ENCODE measurements around the gene PITX3. TPM values are rescaled to one million over a fixed set of nuclear protein-coding genes. Genes with fewer than 3 reads are reported as not detected.
"Not testable (repeated sequence)": the region's sequence is repeated elsewhere in the genome, so short reads cannot be mapped to it uniquely, and the experiment has no call there.

The PITX3 gene
- total and polyA plus RNA-seq, 8 donors = not detected

GRCh38 chr10:102226542-102226870 is 14.8 kb downstream of the PITX3 start:
- H3K9me3 ChIP-seq = no peaks in the 10 kb centered on the region
- DNase-seq = no peak
- whole genome bisulfite sequencing, 5 donors = 63 to 71% (median 65%) methylated on average over 7 to 8 of the region's 8 CpGs
- intact Hi-C loops (cut with DNase I; ENCODE audit: low total_unique reads) = no loop called here
- TF ChIP-seq POLR2A (IDR thresholded peaks at IDR 0.05) = no peak
- TF ChIP-seq, protein P1, sequence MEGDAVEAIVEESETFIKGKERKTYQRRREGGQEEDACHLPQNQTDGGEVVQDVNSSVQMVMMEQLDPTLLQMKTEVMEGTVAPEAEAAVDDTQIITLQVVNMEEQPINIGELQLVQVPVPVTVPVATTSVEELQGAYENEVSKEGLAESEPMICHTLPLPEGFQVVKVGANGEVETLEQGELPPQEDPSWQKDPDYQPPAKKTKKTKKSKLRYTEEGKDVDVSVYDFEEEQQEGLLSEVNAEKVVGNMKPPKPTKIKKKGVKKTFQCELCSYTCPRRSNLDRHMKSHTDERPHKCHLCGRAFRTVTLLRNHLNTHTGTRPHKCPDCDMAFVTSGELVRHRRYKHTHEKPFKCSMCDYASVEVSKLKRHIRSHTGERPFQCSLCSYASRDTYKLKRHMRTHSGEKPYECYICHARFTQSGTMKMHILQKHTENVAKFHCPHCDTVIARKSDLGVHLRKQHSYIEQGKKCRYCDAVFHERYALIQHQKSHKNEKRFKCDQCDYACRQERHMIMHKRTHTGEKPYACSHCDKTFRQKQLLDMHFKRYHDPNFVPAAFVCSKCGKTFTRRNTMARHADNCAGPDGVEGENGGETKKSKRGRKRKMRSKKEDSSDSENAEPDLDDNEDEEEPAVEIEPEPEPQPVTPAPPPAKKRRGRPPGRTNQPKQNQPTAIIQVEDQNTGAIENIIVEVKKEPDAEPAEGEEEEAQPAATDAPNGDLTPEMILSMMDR (IDR thresholded peaks at IDR 0.05) = no peak
- no peak for TF ChIP-seq EP300 (IDR thresholded peaks at IDR 0.05)
- no peak for TF ChIP-seq POLR2AphosphoS5 (IDR thresholded peaks at IDR 0.05)
- H3K27ac ChIP-seq = peak overlapping the region in 2 of 5 donors; percentile 60 to 76
- H3K4me3 ChIP-seq = peak overlapping the region; percentile 25 to 36 (median 34)
- H3K4me1 ChIP-seq = peaks cover 23 to 42% (median 32%) of the 10 kb centered on the region in 4 donors
- H3K27me3 ChIP-seq = peaks cover 0 to 47% (median 27%) of the 10 kb centered on the region in 3 donors
- H3K36me3 ChIP-seq = no peaks in the 10 kb centered on the region

- TF ChIP-seq POLR2AphosphoS5 (IDR thresholded peaks at IDR 0.05) = peak in 2 of 3 donors; percentile 7 to 62
- no peak for TF ChIP-seq EP300 (IDR thresholded peaks at IDR 0.05)
- Histone ChIP-seq H3K27ac (peak within 1 kb of the TSS in 4 of 5 donors; percentile 60 to 76 (median 70)), H3K36me3 (no peaks in the 10 kb centered on the region), H3K27me3 (peaks cover 0 to 41% (median 21%) of the 10 kb centered on the region in 3 donors), H3K9me3 (no peaks in the 10 kb centered on the region), H3K4me3 (peak within 1 kb of the TSS; percentile 25 to 36 (median 34)), H3K4me1 (peaks cover 17 to 36% (median 26%) of the 10 kb centered on the region in 4 donors)
- intact Hi-C loops (cut with DNase I; ENCODE audit: low total_unique reads) = no loop called here
- WGBS, 5 donors = 6% methylated on average over 29 to 47 of the region's 47 CpGs
- DNase-seq = peak; percentile 94 to 97
Observed at GRCh38 chr10:102225646-102226541, 15.4 kb downstream of the PITX3 start, which contains the start of gene ELOVL3. Gene ELOVL3, plus strand, starts transcription at chr10:102226299. Its CDS starts 250 bp downstream, at chr10:102226549.

DNA sequence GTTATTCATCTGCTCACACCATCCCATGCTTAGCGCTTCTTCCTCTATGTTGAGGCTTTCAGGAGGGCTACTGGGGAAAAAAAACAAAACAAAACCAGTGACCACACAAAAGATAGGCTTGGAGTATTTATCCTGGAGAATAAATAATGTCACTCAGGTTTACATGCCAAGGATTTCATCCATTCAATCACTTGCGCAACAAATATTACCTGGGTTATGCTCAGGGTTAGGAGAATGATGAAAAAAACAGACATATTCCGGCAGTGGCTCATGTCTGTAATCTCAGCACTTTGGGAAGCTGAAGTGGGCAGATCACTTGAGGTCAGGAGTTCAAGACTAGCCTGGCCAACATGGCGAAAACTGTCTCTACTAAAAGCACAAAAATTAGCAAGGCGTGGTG is 18.5 kb downstream of the PITX3 start:
- Histone ChIP-seq H3K36me3 (no peaks in the 10 kb centered on the region), H3K4me1 (peaks cover 6 to 22% (median 13%) of the 10 kb centered on the region in 4 donors), H3K27ac (no peak overlapping the region), H3K27me3 (peaks cover 0 to 11% (median 7%) of the 10 kb centered on the region in 3 donors), H3K9me3 (no peaks in the 10 kb centered on the region), H3K4me3 (no peak overlapping the region)
- 78 to 87% (median 82%) methylated on average over 5 of the region's 5 CpGs for WGBS, 5 donors
- DNase-seq = no peak
- intact Hi-C loops (cut with DNase I; ENCODE audit: low total_unique reads) = no loop called here
- no peak for TF ChIP-seq EP300 (IDR thresholded peaks at IDR 0.05)
- TF ChIP-seq, protein P1 (IDR thresholded peaks at IDR 0.05) = no peak

DNA sequence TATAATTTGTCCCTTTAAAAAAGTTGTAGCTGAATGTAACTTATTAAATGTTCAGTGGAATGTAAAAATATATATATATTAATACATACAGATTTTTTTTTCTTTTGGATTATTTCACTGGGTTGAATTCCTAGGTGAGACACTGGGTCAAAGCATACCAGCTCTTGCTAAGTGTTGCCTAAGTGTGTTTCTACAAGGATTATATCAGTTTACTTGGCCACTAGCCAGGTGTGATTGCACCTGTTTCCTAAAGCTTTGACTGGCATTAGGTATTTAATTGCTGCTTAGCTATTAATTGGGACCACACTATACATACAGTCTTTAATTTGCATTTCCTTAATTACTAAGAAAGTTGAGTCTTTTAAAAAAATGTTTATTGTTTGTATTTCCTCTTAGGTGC is 20.7 kb downstream of the PITX3 start:
- intact Hi-C loops (cut with DNase I; ENCODE audit: low total_unique reads) = no loop called here
- Histone ChIP-seq H3K27ac (no peak overlapping the region), H3K4me3 (no peak overlapping the region), H3K36me3 (no peaks in the 10 kb centered on the region), H3K27me3 (no peaks in the 10 kb centered on the region), H3K4me1 (peaks cover 0 to 3% (median 2%) of the 10 kb centered on the region in 4 donors), H3K9me3 (no peaks in the 10 kb centered on the region)
- DNase-seq = peak in 1 of 2 donors; percentile 34
- TF ChIP-seq EP300 (IDR thresholded peaks at IDR 0.05) (no peak), POLR2A (IDR thresholded peaks at IDR 0.05) (no peak), POLR2AphosphoS5 (IDR thresholded peaks at IDR 0.05) (no peak)
- TF ChIP-seq, protein P1 (IDR thresholded peaks at IDR 0.05) = no peak

DNA sequence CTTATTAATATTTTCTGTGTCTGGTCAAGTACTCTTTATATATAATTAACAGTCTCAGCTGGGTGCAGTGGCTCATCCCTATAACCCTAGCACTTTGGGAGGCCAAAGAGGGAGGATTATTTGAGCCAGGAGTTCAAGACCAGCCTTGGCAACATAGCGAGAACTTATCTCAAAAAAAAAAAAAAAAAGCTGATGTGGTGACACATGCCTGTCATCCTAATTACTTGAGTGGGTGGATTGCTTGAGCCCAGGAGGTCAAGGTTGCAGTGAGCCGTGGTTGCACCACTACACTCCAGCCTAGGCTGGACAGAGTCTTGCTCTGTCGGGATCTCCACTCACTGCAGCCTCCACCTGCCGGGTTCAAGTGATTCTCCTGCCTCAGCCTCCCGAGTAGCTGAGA is 21.9 kb downstream of the PITX3 start:
- WGBS, 5 donors = 72 to 86% (median 78%) methylated on average over 5 of the region's 5 CpGs
- Histone ChIP-seq H3K4me3 (no peak overlapping the region), H3K27ac (no peak overlapping the region), H3K9me3 (no peaks in the 10 kb centered on the region), H3K36me3 (no peaks in the 10 kb centered on the region), H3K4me1 (no peaks in the 10 kb centered on the region), H3K27me3 (no peaks in the 10 kb centered on the region)
- DNase-seq = no peak
- intact Hi-C loops (cut with DNase I; ENCODE audit: low total_unique reads) = no loop called here
- TF ChIP-seq, protein P1 (IDR thresholded peaks at IDR 0.05) = no peak
- no peak for TF ChIP-seq EP300 (IDR thresholded peaks at IDR 0.05)
- no peak for TF ChIP-seq POLR2A (IDR thresholded peaks at IDR 0.05)
- no peak for TF ChIP-seq POLR2AphosphoS5 (IDR thresholded peaks at IDR 0.05)

GRCh38 chr10:102213599-102213998 is 27.7 kb downstream of the PITX3 start:
- intact Hi-C loops (cut with DNase I; ENCODE audit: low total_unique reads); DNase-seq; H3K27me3 ChIP-seq; H3K4me1 ChIP-seq; H3K36me3 ChIP-seq; H3K27ac ChIP-seq; H3K4me3 ChIP-seq; H3K9me3 ChIP-seq: not testable (repeated sequence)
- 65 to 87% (median 68%) methylated on average over 4 of the region's 4 CpGs for WGBS, 5 donors
